Pons (tissue), 1 donor: ENCODE data around the gene TMPRSS11E.
"Not testable (repeated sequence)": the region's sequence is repeated elsewhere in the genome, so short reads cannot be mapped to it uniquely, and the experiment has no call there.

Source experiments
- DNase-seq: peaks from one replicate; pipeline ENCODE4 v3.0.0-alpha.2; 2016; ENCODE audit warnings: low spot score

Gene TMPRSS11E

GRCh38 chr4:68447201-68447600 is at the start of gene TMPRSS11E:
Gene TMPRSS11E, plus strand, starts transcription at chr4:68447463. Its CDS starts 50 bp downstream, at chr4:68447513.
- no peak for DNase-seq

GRCh38 chr4:68399306-68399705 is 48.0 kb upstream of the TMPRSS11E start:
- DNase-seq = no peak

- no peak for DNase-seq
Observed at GRCh38 chr4:68401231-68401630, 46.0 kb upstream of the TMPRSS11E start.

- DNase-seq = no peak
Observed at GRCh38 chr4:68404153-68404552, 43.1 kb upstream of the TMPRSS11E start.

- DNase-seq = not testable (repeated sequence)
Observed at GRCh38 chr4:68405718-68406478, 41.4 kb upstream of the TMPRSS11E start.

- DNase-seq = no peak
Observed at GRCh38 chr4:68406479-68406859, 40.8 kb upstream of the TMPRSS11E start.

- not testable (repeated sequence) for DNase-seq
Observed at GRCh38 chr4:68407015-68407867, 40.0 kb upstream of the TMPRSS11E start.

- DNase-seq = no peak
Observed at GRCh38 chr4:68407868-68408190, 39.4 kb upstream of the TMPRSS11E start.

GRCh38 chr4:68410149-68410548 is 37.1 kb upstream of the TMPRSS11E start:
- no peak for DNase-seq

GRCh38 chr4:68410643-68411042 is 36.6 kb upstream of the TMPRSS11E start:
- DNase-seq = no peak

- DNase-seq = not testable (repeated sequence)
Observed at GRCh38 chr4:68412031-68412430, 35.2 kb upstream of the TMPRSS11E start.

GRCh38 chr4:68416591-68416990 is 30.7 kb upstream of the TMPRSS11E start:
- no peak for DNase-seq

GRCh38 chr4:68426516-68426915 is 20.7 kb upstream of the TMPRSS11E start:
- DNase-seq = no peak

GRCh38 chr4:68430337-68430736 is 16.9 kb upstream of the TMPRSS11E start:
- no peak for DNase-seq

- no peak for DNase-seq
Observed at GRCh38 chr4:68432320-68432719, 14.9 kb upstream of the TMPRSS11E start.

GRCh38 chr4:68433582-68433981 is 13.7 kb upstream of the TMPRSS11E start:
- DNase-seq = no peak

- no peak for DNase-seq
Observed at GRCh38 chr4:68434277-68434676, 13.0 kb upstream of the TMPRSS11E start.

- no peak for DNase-seq
Observed at GRCh38 chr4:68434836-68435235, 12.4 kb upstream of the TMPRSS11E start.

- DNase-seq = no peak
Observed at GRCh38 chr4:68445111-68445510, 2.2 kb upstream of the TMPRSS11E start.

GRCh38 chr4:68451246-68452211 is 4.3 kb downstream of the TMPRSS11E start:
- DNase-seq = no peak

GRCh38 chr4:68460085-68460484 is 12.8 kb downstream of the TMPRSS11E start:
- no peak for DNase-seq

- no peak for DNase-seq
Observed at GRCh38 chr4:68461790-68462189, 14.5 kb downstream of the TMPRSS11E start.
